Stimulated activated effector memory CD8-positive, alpha-beta T cell treated with anti-CD3 and anti-CD28 coated beads, Interleukin-12 subunit alpha, Interleukin-12 subunit beta, amount 100 ng/mL, for 72 hours (primary cell): Measurements from ENCODE around the gene ICAM1.

Experiments used
- ATAC-seq: fragments of 150-1000 bp; cut with Tn5 transposase; 2 replicates; pipeline ENCODE4 v1.10.0; 2021
- DNase-seq, 2 donors: peaks; one replicate each; pipeline ENCODE4 v3.0.0; 2021 to 2022; ENCODE audit warnings: low spot score in 2 of 2
- H3K27ac Mint-ChIP-seq: one replicate; pipeline ENCODE4 v1.8.0; 2022; ENCODE audit warnings: mild to moderate bottlenecking, mixed read lengths
- H3K36me3 Mint-ChIP-seq: one replicate; pipeline ENCODE4 v1.8.0; 2022; ENCODE audit warnings: mild to moderate bottlenecking, mixed read lengths
- H3K4me1 Mint-ChIP-seq: one replicate; pipeline ENCODE4 v1.8.0; 2022; ENCODE audit warnings: mixed read lengths
- H3K4me3 Mint-ChIP-seq: one replicate; pipeline ENCODE4 v1.8.0; 2022; ENCODE audit warnings: mild to moderate bottlenecking, mixed read lengths
- H3K9me3 Mint-ChIP-seq: one replicate; pipeline ENCODE4 v1.8.0; 2022; ENCODE audit warnings: mixed read lengths

ICAM1 gene

DNA sequence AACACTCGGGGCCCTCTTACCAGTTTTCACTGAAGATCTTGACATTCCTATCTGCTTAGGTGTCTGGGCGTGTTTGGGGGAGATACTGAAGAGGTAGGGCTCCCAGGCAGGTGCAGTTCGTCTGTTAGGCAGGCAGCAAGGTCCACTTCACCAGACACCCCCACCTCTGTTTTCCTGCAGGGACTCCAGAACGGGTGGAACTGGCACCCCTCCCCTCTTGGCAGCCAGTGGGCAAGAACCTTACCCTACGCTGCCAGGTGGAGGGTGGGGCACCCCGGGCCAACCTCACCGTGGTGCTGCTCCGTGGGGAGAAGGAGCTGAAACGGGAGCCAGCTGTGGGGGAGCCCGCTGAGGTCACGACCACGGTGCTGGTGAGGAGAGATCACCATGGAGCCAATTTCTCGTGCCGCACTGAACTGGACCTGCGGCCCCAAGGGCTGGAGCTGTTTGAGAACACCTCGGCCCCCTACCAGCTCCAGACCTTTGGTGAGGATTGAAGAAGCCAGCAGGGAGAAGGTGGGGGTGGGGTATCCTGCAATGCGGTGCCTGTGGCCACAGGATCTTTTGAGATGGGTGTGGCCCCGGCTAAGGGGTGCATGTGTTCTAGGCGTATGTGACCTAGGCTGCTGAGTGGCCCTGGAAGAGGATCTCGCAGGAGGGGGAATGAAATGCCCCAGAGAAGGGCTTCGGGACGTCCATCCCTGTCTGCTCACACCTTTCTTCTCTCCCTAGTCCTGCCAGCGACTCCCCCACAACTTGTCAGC is 12.6 kb downstream of the ICAM1 start:
- no peaks in the 10 kb centered on the region for H3K9me3 Mint-ChIP-seq
- H3K36me3 Mint-ChIP-seq, result peaks cover 97% of the 10 kb centered on the region
- DNase-seq (no peak), ATAC-seq (no peak)
- peaks cover 61% of the 10 kb centered on the region for H3K4me1 Mint-ChIP-seq
- H3K27ac Mint-ChIP-seq, result peak overlapping the region; percentile 52
- no peak overlapping the region for H3K4me3 Mint-ChIP-seq

- Mint-ChIP-seq H3K36me3 (peaks cover 95% of the 10 kb centered on the region), H3K9me3 (no peaks in the 10 kb centered on the region), H3K4me3 (no peak overlapping the region), H3K4me1 (peaks cover 62% of the 10 kb centered on the region), H3K27ac (no peak overlapping the region)
- ATAC-seq (no peak), DNase-seq (no peak)
These were observed 13.4 kb downstream of the ICAM1 start for GRCh38 chr19:10284065-10284959.

GRCh38 chr19:10284960-10285278 is 14.0 kb downstream of the ICAM1 start:
- H3K36me3 Mint-ChIP-seq, result peaks cover 89% of the 10 kb centered on the region
- peak overlapping the region; percentile 42 for H3K27ac Mint-ChIP-seq
- peaks cover 62% of the 10 kb centered on the region for H3K4me1 Mint-ChIP-seq
- DNase-seq (no peak), ATAC-seq (no peak)
- H3K9me3 Mint-ChIP-seq, result no peaks in the 10 kb centered on the region
- no peak overlapping the region for H3K4me3 Mint-ChIP-seq

GRCh38 chr19:10285393-10285792 is 14.5 kb downstream of the ICAM1 start:
- H3K4me3 Mint-ChIP-seq, result no peak overlapping the region
- H3K36me3 Mint-ChIP-seq, result peaks cover 87% of the 10 kb centered on the region
- peaks cover 63% of the 10 kb centered on the region for H3K4me1 Mint-ChIP-seq
- DNase-seq (no peak), ATAC-seq (no peak)
- H3K9me3 Mint-ChIP-seq, result no peaks in the 10 kb centered on the region
- H3K27ac Mint-ChIP-seq, result peak overlapping the region; percentile 42

DNA sequence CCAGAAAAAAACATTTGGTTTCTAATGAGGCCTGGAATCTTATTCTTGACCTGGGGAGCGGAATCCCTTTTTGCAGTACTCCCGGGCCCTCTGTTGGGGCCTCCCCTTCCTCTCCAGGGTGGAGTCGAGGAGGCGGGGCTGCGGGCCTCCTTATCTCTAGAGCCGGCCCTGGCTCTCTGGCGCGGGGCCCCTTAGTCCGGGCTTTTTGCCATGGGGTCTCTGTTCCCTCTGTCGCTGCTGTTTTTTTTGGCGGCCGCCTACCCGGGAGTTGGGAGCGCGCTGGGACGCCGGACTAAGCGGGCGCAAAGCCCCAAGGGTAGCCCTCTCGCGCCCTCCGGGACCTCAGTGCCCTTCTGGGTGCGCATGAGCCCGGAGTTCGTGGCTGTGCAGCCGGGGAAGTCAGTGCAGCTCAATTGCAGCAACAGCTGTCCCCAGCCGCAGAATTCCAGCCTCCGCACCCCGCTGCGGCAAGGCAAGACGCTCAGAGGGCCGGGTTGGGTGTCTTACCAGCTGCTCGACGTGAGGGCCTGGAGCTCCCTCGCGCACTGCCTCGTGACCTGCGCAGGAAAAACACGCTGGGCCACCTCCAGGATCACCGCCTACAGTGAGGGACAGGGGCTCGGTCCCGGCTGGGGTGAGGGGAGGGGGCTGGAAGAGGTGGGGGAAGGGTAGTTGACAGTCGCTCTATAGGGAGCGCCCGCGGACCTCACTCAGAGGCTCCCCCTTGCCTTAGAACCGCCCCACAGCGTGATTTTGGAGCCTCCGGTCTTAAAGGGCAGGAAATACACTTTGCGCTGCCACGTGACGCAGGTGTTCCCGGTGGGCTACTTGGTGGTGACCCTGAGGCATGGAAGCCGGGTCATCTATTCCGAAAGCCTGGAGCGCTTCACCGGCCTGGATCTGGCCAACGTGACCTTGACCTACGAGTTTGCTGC is 16.1 kb downstream of the ICAM1 start, which contains the start of gene ICAM4:
ICAM4 (plus strand) TSS at position 153 of the 935 bp plus-strand sequence; CDS start at position 211, 58 bp downstream.
- DNase-seq (peak in 1 of 2 donors; percentile 66), ATAC-seq (peak; percentile 30)
- H3K4me3 Mint-ChIP-seq, result peak within 1 kb of the TSS; percentile 96
- H3K9me3 Mint-ChIP-seq, result no peaks in the 10 kb centered on the region
- peaks cover 80% of the 10 kb centered on the region for H3K4me1 Mint-ChIP-seq
- H3K27ac Mint-ChIP-seq, result peak within 1 kb of the TSS; percentile 63
- peaks cover 81% of the 10 kb centered on the region for H3K36me3 Mint-ChIP-seq

- DNase-seq, result no peak
- peak overlapping the region; percentile 63 for H3K27ac Mint-ChIP-seq
These were observed 17.8 kb downstream of the ICAM1 start for GRCh38 chr19:10288662-10289166.

DNA sequence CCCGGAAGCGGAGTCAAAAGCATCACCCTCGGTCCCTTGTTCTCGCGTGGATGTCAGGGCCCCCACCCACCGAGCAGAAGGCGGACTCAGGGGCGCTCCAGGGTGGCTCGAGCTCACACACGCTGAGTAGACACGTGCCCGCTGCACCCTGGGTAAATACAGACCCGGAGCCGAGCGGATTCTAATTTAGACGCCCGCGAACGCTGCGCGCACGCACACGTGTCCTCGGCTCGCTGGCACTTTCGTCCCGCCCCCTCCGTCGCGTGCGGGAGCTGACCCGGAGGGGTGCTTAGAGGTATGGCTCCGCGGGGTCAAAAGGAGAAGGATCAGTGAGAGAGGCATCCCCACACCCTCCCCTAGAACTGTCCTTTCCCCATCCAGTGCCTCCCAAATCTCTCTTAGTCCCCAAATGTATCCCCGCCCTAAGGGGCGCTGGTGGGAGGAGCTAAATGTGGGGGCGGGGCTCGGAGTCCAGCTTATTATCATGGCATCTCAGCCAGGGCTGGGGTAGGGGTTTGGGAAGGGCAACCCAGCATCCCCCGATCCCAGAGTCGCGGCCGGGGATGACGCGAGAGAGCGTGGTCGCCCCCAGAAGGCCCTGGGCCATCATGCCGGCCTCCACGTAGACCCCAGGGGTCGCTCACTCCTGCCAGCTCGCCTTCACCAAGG is 18.4 kb downstream of the ICAM1 start:
- H3K36me3 Mint-ChIP-seq, result peaks cover 70% of the 10 kb centered on the region
- DNase-seq, result peak in 1 of 2 donors; percentile 84
- H3K4me1 Mint-ChIP-seq, result peaks cover 92% of the 10 kb centered on the region
- ATAC-seq, result peak; percentile 69
- H3K9me3 Mint-ChIP-seq, result no peaks in the 10 kb centered on the region
- H3K27ac Mint-ChIP-seq, result peak overlapping the region; percentile 63
- peak overlapping the region; percentile 96 for H3K4me3 Mint-ChIP-seq

More at GRCh38 chr19:10288662-10289166, 17.8 kb downstream of the ICAM1 start:
- H3K4me3 Mint-ChIP-seq, result peak overlapping the region; percentile 96
- no peaks in the 10 kb centered on the region for H3K9me3 Mint-ChIP-seq
- peaks cover 90% of the 10 kb centered on the region for H3K4me1 Mint-ChIP-seq
- H3K36me3 Mint-ChIP-seq, result peaks cover 76% of the 10 kb centered on the region
- peak; percentile 29 for ATAC-seq

GRCh38 chr19:10289836-10290356 is 19.0 kb downstream of the ICAM1 start, which contains the start of gene ICAM5:
Gene ICAM5 (plus strand): TSS chr19:10289952. CDS start chr19:10290044, 92 bp downstream.
- peak within 1 kb of the TSS; percentile 83 for H3K27ac Mint-ChIP-seq
- DNase-seq (no peak), ATAC-seq (peak; percentile 26)
- peaks cover 64% of the 10 kb centered on the region for H3K36me3 Mint-ChIP-seq
- H3K4me3 Mint-ChIP-seq, result peak within 1 kb of the TSS; percentile 96
- no peaks in the 10 kb centered on the region for H3K9me3 Mint-ChIP-seq
- peaks cover 92% of the 10 kb centered on the region for H3K4me1 Mint-ChIP-seq

DNA sequence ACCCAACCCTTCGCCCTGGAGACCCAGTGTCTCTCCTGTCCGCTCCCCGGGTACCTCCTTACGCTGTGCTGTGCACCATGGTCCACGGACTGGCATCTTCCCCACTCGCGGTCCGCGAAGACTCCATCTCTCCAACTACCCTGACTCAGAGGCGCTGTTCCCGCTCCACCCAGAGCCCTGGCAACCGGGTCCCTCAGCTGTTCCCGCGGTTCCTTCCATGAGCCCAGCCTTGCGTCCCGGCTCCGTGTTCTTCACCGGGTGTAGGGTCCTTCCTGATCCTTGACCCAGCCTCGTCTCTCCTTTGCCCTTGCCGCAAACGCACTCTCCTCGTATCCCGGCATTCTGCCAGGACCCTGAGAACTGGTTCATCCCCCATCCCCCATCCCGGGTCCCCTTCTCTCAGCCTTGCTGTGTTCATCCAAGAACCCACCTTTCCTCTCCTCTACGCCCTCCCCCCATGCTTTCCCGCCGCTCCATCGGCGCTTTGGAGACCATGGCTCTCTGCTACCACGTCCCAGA is 19.5 kb downstream of the ICAM1 start:
- peaks cover 92% of the 10 kb centered on the region for H3K4me1 Mint-ChIP-seq
- peak overlapping the region; percentile 96 for H3K4me3 Mint-ChIP-seq
- peak overlapping the region; percentile 83 for H3K27ac Mint-ChIP-seq
- no peak for ATAC-seq
- H3K9me3 Mint-ChIP-seq, result no peaks in the 10 kb centered on the region
- H3K36me3 Mint-ChIP-seq, result peaks cover 61% of the 10 kb centered on the region
- no peak for DNase-seq

DNA sequence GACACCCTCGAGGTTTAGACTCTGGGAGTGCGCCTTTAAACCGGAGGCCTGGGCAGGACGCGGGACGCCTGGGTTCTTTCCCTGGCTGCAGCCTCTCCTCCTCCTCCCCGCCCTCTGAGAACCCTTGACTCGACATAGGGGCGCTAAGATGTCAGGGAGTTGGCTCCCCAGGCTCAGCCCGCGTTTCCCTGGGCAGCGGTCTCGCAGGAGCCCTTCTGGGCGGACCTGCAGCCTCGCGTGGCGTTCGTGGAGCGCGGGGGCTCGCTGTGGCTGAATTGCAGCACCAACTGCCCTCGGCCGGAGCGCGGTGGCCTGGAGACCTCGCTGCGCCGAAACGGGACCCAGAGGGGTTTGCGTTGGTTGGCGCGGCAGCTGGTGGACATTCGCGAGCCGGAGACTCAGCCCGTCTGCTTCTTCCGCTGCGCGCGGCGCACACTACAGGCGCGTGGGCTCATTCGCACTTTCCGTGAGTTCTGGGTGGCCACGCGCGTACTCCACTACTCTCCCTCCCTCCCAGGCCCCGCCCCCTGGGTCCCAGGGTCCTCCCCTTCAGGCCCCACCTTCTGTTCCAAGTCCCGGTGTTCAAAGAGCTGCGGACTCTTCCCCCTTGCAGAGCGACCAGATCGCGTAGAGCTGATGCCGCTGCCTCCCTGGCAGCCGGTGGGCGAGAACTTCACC is 20.1 kb downstream of the ICAM1 start:
- peak overlapping the region; percentile 83 for H3K27ac Mint-ChIP-seq
- H3K36me3 Mint-ChIP-seq, result peaks cover 60% of the 10 kb centered on the region
- peak in 1 of 2 donors; percentile 78 for DNase-seq
- peaks cover 92% of the 10 kb centered on the region for H3K4me1 Mint-ChIP-seq
- H3K9me3 Mint-ChIP-seq, result no peaks in the 10 kb centered on the region
- peak; percentile 43 for ATAC-seq
- H3K4me3 Mint-ChIP-seq, result peak overlapping the region; percentile 96

GRCh38 chr19:10291554-10292205 is 20.8 kb downstream of the ICAM1 start:
- H3K36me3 Mint-ChIP-seq, result peaks cover 53% of the 10 kb centered on the region
- no peak for ATAC-seq
- H3K4me3 Mint-ChIP-seq, result peak overlapping the region; percentile 96
- H3K4me1 Mint-ChIP-seq, result peaks cover 85% of the 10 kb centered on the region
- no peak for DNase-seq
- H3K9me3 Mint-ChIP-seq, result no peaks in the 10 kb centered on the region
- no peak overlapping the region for H3K27ac Mint-ChIP-seq

DNA sequence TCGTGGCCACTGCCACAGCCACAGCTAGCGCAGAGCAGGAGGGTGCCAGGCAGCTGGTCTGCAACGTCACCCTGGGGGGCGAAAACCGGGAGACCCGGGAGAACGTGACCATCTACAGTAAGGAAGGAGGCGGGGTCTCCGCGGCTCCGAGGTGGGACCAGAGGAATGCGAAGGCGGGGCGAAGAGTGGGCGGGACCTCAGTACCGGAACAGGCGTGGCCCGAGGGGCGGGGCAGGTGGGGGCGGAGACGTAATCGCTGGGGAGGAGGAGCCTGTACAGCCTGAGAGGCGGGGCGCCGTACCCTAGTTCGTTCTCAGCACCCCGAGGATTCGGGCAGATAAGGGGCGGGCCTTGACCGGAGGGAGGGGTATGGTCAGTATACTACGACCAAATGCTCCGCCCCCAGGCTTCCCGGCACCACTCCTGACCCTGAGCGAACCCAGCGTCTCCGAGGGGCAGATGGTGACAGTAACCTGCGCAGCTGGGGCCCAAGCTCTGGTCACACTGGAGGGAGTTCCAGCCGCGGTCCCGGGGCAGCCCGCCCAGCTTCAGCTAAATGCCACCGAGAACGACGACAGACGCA is 21.4 kb downstream of the ICAM1 start:
- Mint-ChIP-seq H3K36me3 (peaks cover 47% of the 10 kb centered on the region), H3K9me3 (no peaks in the 10 kb centered on the region), H3K4me1 (peaks cover 79% of the 10 kb centered on the region), H3K4me3 (peak overlapping the region; percentile 96), H3K27ac (no peak overlapping the region)
- ATAC-seq (peak; percentile 60), DNase-seq (peak; percentile 80 to 92)
